IPS-11a (cell line): Measurements from ENCODE around the gene ATAD3C.
"Not testable (repeated sequence)": the region's sequence is repeated elsewhere in the genome, so short reads cannot be mapped to it uniquely, and the experiment has no call there.

Source experiments
- H3K4me3 ChIP-seq: one replicate; pipeline ENCODE4 v1.5.1; 2013; ENCODE audit warnings: low read depth, low read length, control low read depth

Gene ATAD3C

DNA sequence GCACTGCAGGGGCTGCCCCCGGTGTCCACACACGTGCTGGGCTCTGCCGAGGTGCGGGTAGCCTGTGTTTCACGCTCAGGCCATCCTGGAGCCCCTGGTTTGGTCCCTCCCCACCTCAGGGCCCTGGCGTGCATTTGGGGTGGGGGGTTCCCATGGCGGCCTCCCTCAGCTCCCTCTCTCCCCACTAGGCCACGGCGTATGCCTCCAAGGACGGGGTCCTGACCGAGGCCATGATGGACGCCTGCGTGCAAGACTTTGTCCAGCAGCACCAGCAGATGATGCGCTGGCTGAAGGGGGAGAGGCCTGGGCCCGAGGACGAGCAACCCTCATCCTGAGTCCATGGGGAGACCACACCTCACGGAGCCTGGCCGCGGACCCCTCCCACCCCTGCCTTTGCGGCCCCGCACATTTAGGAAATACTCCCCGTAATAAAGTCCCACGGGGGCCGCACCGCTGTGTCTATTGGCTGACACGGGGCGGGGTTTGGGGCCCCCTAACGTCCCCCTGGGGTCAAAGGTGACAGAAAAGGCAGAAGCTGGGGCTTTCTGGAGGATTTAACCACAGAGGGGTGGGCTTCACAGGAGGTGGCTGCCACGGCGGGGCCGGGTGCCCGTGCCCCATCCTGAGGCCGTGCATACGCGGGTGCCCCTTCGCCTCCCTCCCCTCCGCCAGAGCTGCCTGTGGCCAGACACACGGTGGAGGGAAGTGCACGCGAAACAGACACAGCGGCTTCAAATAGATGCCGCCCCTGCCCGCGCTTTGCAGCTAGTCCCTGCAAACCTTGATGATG, 18.9 kb downstream of the ATAD3C start:
- H3K4me3 ChIP-seq = not testable (repeated sequence)

- H3K4me3 ChIP-seq = peak overlapping the region; percentile 93
These were observed 21.3 kb downstream of the ATAD3C start for GRCh38 chr1:1470626-1471388.

DNA sequence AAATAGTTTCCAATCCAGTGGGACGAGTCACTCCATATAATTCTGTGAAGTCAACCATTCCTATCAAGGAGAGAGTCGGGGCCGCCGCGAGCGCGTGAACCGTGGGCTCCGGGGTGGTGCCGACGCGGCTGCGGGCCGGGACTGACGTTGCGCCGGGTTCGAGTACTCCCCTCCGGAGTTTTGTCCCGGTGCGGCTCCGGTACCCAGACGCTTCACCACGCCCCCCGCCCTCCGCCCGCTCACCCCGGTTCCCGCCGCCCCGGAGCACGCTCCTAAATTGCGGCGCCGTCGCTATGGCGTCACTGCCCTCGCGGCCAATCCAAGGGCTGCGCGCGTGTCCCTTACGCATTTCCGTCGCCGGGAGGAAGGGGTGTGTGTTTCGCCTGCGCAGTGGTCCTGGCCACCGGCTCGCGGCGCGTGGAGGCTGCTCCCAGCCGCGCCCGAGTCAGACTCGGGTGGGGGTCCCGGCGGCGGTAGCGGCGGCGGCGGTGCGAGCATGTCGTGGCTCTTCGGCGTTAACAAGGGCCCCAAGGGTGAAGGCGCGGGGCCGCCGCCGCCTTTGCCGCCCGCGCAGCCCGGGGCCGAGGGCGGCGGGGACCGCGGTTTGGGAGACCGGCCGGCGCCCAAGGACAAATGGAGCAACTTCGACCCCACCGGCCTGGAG, 22.0 kb downstream of the ATAD3C start, which contains the start of gene ATAD3B:
Gene ATAD3B (plus strand): TSS at position 377 of the 664 bp plus-strand sequence. CDS start 120 bp downstream, at position 497.
- peak within 1 kb of the TSS; percentile 93 for H3K4me3 ChIP-seq

DNA sequence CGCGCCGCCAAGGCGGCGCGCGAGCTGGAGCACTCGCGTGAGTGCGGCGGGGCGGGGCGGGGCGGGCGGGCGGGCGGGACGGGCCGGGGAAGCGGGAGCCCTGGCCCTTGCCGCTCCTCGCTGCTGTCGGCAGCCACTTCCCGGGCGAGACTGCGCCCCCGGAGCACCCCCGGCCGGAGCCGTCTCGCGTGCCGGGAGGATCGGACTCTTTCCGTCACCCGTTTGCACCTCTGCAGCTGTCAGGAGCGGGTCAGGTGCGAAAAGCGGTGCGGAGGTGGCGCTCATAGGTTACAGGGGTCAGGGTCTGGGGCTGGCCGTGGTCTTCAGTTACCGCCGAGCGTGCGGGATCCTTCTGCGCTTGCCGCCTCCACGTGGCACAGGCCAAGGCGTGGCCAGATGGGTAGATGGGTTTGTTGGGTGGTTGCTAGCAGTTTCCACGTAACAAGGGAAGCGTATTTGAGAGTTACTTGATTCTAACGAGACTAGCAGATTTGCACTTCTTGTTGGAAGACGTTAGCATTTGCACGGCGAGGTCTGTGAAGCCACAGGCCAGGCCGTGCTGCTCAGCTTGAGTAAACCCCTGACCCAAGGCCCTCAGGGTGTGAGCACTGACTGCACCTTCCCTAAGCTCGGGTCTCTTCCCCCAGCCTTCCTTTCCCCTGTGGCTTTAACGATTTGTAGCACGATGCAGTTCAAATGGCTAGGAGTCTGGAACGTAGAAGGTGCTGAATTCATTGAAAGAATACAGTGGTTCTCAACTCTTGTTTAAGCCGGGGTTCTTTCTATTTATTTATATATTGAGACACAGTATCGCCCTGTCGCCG, 22.8 kb downstream of the ATAD3C start:
- H3K4me3 ChIP-seq = peak overlapping the region; percentile 61

GRCh38 chr1:1476011-1476410, 26.5 kb downstream of the ATAD3C start:
- H3K4me3 ChIP-seq = not testable (repeated sequence)

- no peak overlapping the region for H3K4me3 ChIP-seq
These were observed 27.7 kb downstream of the ATAD3C start for GRCh38 chr1:1477206-1477605.

- H3K4me3 ChIP-seq = no peak overlapping the region
These were observed 30.3 kb downstream of the ATAD3C start for GRCh38 chr1:1479547-1480487.

DNA sequence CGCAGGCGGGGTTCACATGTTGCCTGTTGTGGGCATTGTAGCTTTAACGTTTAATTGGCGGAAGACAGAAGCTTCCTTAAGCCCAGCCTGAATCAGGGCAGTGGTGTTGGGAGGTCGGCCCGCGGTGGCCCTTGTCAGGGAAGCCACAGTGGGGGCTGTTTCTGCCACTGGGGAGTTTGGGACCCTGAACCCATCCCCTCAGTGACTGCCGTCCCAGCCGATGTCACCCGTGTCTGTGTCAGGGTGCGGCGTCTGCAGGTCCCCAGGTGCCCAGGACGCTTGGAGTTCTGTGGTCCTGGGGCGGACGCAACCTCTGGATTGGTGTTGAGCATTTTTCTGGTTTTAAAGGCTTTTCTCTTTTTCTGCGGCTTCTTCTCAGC, 31.0 kb downstream of the ATAD3C start:
- H3K4me3 ChIP-seq = not testable (repeated sequence)

- not testable (repeated sequence) for H3K4me3 ChIP-seq
These were observed 32.3 kb downstream of the ATAD3C start for GRCh38 chr1:1481811-1482210.

DNA sequence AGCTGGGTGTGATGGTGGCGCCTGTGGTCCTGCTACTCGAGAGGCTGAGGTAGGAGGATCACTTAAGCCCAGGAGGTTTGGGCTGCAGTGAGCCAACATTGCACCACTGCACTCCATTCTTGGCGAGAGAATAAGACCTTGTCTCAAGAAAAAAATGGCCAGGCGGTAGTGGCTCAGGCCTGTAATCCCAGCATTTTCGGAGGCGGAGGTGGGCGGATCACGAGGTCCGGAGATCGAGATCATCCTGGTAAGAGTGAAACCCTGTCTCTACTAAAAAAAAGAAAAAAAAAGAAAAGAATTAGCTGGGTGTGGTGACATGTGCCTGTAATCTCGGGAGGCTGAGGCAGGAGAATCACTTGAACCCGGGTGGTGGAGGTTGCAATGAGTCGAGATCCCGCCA, 33.4 kb downstream of the ATAD3C start:
- H3K4me3 ChIP-seq = no peak overlapping the region

GRCh38 chr1:1483714-1484113, 34.2 kb downstream of the ATAD3C start:
- no peak overlapping the region for H3K4me3 ChIP-seq

DNA sequence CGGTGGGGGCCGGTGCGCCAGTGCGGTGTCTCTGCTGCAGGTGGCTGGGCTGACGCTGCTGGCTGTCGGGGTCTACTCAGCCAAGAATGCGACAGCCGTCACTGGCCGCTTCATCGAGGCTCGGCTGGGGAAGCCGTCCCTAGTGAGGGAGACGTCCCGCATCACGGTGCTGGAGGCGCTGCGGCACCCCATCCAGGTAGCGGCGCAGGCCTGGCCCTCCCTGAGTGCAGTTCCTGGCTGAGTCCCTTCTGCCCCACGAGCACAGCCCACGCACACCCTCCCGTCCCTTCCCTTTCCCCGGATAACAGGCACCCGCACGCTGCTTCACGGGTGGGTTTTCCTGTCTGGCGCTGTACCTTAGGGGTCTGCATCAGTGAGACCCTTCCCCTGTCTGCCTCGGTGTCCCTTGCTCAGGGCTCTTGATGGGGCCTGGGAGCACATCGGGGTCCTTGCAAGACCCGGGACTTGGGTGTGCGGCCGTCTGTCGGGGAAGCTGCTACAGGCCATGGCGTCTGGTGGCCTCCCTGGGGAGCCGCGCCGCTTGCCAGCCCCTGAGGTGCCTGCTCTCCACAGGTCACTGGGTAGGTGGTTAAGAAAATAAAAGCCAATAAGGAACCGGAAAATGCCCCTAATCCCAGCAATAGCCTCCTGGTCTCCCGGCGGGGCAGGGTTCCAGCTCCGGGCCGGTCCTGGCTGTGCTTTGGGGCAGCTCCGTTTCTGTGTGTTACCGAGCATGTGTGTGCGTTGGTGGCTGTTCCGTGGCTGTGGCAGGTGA, 35.7 kb downstream of the ATAD3C start:
- H3K4me3 ChIP-seq = not testable (repeated sequence)

DNA sequence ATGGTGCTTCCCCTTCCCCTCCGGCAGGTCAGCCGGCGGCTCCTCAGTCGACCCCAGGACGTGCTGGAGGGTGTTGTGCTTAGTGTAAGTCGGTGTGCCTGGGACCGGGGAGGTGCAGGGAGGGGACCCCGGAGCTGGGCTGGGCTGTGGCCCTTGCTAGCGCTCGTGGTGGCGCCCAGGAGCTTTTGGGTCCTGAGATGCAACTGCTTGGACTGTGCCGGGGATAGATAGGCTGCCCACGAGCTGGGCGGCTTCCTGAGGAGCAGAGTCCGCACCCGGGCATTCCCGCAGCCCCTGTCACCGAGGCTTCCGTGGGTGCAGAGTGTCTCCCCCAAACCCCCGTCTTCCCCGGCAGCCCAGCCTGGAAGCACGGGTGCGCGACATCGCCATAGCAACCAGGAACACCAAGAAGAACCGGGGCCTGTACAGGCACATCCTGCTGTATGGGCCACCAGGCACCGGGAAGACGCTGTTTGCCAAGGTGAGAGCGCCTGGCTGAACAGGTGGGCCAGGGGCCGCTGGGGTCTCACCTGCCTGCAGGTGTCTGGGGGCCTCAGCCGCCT, 36.3 kb downstream of the ATAD3C start:
- H3K4me3 ChIP-seq = not testable (repeated sequence)

GRCh38 chr1:1487701-1488100, 38.2 kb downstream of the ATAD3C start:
- H3K4me3 ChIP-seq = no peak overlapping the region

- no peak overlapping the region for H3K4me3 ChIP-seq
These were observed 39.7 kb downstream of the ATAD3C start for GRCh38 chr1:1489231-1489630.

GRCh38 chr1:1489861-1490260, 40.4 kb downstream of the ATAD3C start:
- no peak overlapping the region for H3K4me3 ChIP-seq

DNA sequence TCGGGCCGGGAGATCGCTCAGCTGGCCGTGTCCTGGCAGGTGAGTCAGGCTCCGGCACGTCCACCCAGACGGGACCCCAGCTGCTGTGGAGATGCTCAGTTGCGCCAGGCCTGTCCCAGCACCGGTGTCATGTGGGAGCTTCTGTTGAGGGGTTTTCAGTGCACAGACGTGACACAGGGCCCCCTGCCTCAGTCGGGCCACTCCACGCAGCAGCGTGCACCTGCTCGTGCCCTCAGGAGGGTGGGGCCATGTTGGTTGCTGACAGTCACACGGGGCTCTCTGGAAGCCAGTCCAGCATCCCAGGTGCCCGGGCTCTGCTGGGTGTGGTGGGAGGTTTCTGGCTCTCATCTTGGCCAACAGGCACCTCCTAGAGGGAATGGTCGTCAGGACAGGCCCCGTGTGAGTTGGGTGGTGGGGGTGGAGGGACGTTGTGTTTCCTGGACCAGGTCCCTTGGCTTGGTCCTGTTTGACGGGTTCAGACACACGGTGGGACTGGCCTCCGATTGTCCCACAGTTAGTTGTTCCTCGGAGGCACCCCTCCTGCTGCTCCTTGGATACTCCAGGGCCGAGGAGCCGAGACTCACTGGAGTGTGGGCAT, 41.2 kb downstream of the ATAD3C start:
- H3K4me3 ChIP-seq = no peak overlapping the region

DNA sequence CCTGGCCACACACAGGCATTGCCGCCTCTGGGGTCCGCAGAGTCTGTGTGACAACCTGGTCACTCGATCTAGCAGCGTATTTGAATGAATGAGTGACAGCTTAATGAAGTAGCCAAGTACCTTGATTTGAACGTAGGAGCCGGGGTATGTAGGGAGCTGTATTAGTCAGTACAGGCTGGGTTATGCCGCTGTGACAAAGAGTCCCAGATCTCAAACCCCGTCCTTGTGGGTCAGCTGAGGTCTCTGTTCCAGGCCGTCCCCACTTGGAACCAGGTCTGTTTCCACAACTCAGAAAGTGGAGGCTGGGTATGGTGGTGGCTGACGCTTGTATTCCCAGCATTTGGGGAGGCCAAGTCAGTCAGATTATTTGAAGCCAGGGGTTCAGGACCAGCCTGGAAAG, 42.1 kb downstream of the ATAD3C start:
- H3K4me3 ChIP-seq = no peak overlapping the region
